GM18526 (cell line): ENCODE measurements around the gene SLC7A6OS.

Source experiments
- POLR2A ChIP-seq: IDR thresholded peaks from 3 replicates; pipeline ENCODE4 v1.6.1; 2011; ENCODE audit not compliant: insufficient read length; ENCODE audit errors: extremely low read depth

Gene SLC7A6OS

GRCh38 chr16:68348639-68349445 lies 38.1 kb upstream of the SLC7A6OS start:
- TF ChIP-seq POLR2A = no peak

DNA sequence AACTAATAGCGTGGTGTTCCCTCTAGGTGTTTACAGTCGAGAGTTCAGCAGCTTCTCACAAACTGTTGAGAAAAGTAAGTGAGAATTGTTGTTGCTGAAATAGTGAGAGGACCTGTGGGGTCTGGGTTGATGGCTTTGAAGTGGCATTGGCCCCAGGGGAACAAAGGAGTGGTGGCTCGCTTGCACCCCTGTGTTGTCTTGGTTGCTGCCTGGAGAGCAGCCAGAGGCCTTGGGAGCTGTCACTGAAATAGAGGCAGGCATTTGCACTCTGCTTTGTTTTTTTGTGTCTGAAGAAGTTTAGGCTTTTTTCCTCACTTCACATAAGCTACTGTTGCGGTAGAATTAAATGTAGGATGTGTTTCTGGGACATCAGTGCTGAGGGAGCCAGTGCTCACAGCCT lies 36.9 kb upstream of the SLC7A6OS start:
- no peak for TF ChIP-seq POLR2A

GRCh38 chr16:68346892-68347480 lies 36.2 kb upstream of the SLC7A6OS start:
- no peak for TF ChIP-seq POLR2A

- TF ChIP-seq POLR2A = no peak
Observed at GRCh38 chr16:68345958-68346635, 35.4 kb upstream of the SLC7A6OS start.

DNA sequence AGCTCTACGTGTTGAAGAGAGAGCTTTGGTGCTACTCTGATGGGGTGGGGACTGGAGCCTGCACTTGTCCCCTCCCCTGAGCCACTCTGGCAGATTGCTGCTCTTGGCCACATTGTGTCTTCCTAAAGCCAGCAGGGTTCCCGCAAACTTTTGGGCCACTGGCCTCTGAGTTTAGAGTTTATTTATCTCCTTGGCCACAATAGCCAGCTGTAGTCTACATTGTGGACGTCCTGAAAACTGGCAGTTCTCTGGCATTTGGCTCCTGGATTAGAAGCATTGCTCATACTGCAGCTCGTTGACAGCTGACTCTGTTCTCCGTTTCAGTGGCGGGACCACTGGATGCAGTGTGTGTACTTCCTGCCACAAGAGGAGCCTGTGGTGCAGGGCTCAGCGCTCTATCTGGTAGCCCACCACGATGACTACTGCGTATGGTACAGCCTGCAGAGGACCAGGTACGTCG lies 34.6 kb upstream of the SLC7A6OS start:
- no peak for TF ChIP-seq POLR2A

DNA sequence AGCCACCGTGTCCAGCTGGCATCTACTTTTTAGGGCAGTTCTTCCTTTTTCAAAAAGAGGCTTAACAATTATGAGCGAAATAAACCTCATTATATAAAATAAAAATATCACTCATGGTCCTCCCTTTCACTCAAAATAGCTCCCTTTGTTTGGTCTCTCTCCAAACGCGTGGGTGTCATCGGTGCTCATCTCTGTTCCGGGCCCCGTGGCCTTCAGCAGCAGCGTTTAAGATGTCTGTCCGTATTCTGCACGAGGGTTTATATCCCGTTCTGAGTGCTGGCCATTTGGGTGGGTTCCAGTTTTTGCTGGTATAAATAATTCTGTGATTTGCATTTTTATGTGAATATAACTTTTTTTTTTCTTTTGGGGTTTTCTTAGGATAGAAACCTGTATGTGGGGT lies 33.5 kb upstream of the SLC7A6OS start:
- no peak for TF ChIP-seq POLR2A

DNA sequence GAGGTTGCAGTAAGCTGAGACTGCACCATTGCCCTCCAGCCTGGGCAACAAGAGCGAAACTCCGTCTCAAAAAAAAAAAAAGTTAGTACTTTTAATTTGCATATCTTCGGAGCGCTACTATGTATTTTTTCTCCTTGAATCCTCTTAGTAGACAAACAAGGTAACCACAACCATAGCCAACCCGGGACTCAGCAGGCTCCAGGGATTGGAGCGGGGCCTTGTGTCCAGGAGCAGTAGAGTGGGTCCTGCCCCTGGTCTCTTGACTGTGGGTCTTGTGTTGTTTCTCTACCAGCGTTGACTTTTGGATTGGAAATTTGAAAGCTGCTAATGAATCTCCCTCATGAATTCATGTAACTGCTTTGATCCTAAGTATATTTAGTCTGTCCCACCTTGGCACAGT lies 32.4 kb upstream of the SLC7A6OS start:
- TF ChIP-seq POLR2A = no peak

GRCh38 chr16:68342620-68343019 lies 31.9 kb upstream of the SLC7A6OS start:
- no peak for TF ChIP-seq POLR2A

DNA sequence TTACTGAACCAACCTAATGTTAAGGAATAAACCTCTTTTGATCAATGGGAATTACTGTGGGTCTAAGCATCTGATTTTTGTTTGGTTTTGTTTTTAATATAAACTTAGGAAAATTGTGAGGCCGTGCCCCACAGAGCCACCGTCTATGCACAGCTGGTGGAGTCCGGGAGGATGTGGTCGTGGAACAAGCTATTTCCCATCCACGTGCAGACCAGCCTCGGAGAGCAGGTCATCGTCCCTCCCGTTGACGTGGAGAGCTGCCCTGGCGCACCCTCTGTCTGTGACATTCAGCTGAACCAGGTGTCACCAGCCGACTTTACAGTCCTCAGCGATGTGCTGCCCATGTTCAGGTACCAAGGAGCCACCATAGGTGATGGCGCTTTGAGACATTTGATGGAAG lies 28.5 kb upstream of the SLC7A6OS start:
- no peak for TF ChIP-seq POLR2A

DNA sequence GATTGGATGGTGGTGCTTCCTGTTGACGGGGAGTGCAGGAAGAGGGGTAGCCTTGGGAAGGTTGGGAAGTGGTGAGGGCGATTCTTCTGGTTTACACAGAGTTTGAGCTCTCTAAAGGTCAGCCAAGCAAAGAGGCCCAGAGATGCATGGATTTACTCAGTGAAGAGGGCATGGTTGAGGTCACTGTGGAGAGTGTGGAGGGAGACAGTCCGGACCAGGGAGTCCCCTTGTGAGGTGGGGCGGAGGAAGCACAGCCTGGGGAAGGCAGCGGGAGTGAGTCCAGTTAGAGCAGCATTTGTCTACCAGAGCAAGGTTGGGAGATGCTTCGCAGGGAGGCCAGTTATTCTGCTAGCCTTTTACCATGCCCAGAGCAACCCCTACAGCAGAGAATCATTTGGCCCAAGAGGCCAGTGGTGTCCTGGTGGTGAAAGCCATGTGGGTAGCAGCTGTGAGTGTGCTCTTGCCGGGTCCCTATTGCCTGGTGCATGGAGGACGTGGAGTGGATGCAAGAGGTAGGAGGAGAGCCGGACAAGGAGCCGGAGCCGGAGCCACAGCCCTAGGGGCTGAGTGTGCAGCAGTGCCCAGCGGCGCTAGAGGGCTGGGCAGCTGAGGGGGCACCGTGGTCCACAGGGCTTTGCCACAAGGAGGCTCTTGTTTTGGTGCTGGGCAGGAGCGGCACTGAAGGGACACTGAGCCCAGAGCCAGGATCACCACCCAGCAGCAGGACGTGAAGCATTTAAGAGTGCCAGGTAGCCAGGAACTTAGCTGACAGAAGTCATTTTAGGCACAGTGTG lies 27.8 kb upstream of the SLC7A6OS start:
- no peak for TF ChIP-seq POLR2A

DNA sequence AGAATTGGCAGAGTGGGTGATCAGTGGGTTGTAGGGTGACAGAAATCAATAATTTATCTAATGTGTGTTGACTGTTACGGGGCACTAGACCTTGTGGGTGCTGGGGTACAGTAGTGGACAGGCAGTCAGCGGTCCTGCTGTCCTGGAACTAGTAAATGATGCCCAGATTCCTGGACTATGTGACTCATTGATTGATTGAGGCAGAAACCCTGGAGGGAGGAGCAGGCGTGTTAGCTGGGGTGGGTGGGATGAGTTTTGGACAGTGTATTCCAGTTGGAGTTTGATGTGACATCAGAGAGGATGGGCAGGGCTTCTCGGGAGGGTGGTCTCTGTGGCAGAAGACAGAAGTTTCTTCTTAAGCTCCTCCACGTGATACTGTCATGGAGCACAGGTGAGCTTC lies 24.4 kb upstream of the SLC7A6OS start:
- TF ChIP-seq POLR2A = no peak

- no peak for TF ChIP-seq POLR2A
Observed at GRCh38 chr16:68332411-68333121, 21.8 kb upstream of the SLC7A6OS start.

- TF ChIP-seq POLR2A = no peak
Observed at GRCh38 chr16:68331879-68332410, 21.2 kb upstream of the SLC7A6OS start.

- TF ChIP-seq POLR2A = no peak
Observed at GRCh38 chr16:68328860-68329390, 18.2 kb upstream of the SLC7A6OS start.
